Measurements from ENCODE around the gene USP20. TPM values are rescaled to one million over a fixed set of nuclear protein-coding genes. Genes with fewer than 3 reads are reported as not detected.

Gene USP20
- total and polyA plus RNA-seq, 11 donors, result 9.4 to 19.7 (median 12.9) TPM

DNA sequence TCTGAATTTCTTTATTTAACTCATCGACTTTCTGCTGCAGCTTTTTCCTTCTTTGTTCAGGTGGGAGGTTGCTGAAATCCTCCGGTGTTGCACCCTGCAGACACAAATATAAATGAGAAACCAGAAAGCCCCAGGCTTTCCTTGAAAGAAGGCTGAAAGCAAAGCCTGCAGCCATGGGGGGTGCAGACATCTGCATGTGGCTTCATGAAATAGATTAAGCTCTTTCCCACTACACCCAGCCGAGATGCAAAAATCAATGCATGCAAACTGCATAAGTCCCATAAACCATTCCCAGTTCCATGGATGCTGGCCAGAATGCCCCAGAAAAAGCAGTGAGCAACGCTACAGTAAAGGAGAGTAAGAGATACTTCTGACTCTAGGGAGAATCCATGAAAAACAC is 73.6 kb downstream of the USP20 start:
- H3K27me3 ChIP-seq, result no peaks in the 10 kb centered on the region
- ATAC-seq, result no peak
- H3K27ac ChIP-seq, result no peak overlapping the region
- TF ChIP-seq, protein P1, sequence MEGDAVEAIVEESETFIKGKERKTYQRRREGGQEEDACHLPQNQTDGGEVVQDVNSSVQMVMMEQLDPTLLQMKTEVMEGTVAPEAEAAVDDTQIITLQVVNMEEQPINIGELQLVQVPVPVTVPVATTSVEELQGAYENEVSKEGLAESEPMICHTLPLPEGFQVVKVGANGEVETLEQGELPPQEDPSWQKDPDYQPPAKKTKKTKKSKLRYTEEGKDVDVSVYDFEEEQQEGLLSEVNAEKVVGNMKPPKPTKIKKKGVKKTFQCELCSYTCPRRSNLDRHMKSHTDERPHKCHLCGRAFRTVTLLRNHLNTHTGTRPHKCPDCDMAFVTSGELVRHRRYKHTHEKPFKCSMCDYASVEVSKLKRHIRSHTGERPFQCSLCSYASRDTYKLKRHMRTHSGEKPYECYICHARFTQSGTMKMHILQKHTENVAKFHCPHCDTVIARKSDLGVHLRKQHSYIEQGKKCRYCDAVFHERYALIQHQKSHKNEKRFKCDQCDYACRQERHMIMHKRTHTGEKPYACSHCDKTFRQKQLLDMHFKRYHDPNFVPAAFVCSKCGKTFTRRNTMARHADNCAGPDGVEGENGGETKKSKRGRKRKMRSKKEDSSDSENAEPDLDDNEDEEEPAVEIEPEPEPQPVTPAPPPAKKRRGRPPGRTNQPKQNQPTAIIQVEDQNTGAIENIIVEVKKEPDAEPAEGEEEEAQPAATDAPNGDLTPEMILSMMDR (IDR thresholded peaks at IDR 0.05), result no peak
- TF ChIP-seq POLR2A (IDR thresholded peaks at IDR 0.05), result no peak
- H3K4me1 ChIP-seq, result peaks cover 0 to 14% (median 0%) of the 10 kb centered on the region in 12 donors
- H3K4me3 ChIP-seq, result no peak overlapping the region
- peaks cover 0 to 76% (median 55%) of the 10 kb centered on the region in 9 donors for H3K36me3 ChIP-seq
- H3K9me3 ChIP-seq, result no peaks in the 10 kb centered on the region
- no peak for DNase-seq
- 78 to 89% (median 85%) methylated on average over 4 of the region's 4 CpGs for WGBS, 4 donors
- intact Hi-C loops (cut with DNase I), result no loop called here

DNA sequence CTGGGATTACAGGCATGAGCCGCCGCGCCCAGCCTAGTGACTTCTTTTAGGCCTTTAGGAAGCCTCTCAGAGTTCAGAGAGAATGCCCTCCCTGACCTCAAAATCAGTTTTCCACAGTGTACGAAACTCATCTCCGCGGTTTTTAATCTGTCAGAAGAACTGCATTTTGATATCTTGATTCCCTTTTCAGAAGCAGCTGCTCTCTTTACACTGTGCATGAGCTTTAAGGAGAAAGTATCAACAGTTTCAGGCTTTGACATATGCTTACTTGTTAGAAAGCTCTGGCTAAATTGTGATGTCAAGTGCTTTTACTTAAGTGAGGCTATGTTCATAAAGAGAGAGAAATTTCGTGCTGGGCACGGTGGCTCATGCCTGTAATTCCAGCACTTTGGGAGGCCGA is 74.6 kb downstream of the USP20 start:
- DNase-seq (no peak), ATAC-seq (no peak)
- Histone ChIP-seq H3K27me3 (no peaks in the 10 kb centered on the region), H3K27ac (no peak overlapping the region), H3K36me3 (peaks cover 0 to 70% (median 49%) of the 10 kb centered on the region in 9 donors), H3K4me1 (peaks cover 0 to 14% (median 0%) of the 10 kb centered on the region in 12 donors), H3K4me3 (no peak overlapping the region), H3K9me3 (no peaks in the 10 kb centered on the region)
- TF ChIP-seq, protein P1 (IDR thresholded peaks at IDR 0.05), result no peak
- no peak for TF ChIP-seq POLR2A (IDR thresholded peaks at IDR 0.05)
- intact Hi-C loops (cut with DNase I), result loop anchor here in 1 of 10 donors (10.0 kb wide), 1 partner anchor 65 kb away; no protein-coding TSS in a partner anchor
- WGBS, 4 donors, result 92 to 96% (median 95%) methylated on average over 9 of the region's 9 CpGs

DNA sequence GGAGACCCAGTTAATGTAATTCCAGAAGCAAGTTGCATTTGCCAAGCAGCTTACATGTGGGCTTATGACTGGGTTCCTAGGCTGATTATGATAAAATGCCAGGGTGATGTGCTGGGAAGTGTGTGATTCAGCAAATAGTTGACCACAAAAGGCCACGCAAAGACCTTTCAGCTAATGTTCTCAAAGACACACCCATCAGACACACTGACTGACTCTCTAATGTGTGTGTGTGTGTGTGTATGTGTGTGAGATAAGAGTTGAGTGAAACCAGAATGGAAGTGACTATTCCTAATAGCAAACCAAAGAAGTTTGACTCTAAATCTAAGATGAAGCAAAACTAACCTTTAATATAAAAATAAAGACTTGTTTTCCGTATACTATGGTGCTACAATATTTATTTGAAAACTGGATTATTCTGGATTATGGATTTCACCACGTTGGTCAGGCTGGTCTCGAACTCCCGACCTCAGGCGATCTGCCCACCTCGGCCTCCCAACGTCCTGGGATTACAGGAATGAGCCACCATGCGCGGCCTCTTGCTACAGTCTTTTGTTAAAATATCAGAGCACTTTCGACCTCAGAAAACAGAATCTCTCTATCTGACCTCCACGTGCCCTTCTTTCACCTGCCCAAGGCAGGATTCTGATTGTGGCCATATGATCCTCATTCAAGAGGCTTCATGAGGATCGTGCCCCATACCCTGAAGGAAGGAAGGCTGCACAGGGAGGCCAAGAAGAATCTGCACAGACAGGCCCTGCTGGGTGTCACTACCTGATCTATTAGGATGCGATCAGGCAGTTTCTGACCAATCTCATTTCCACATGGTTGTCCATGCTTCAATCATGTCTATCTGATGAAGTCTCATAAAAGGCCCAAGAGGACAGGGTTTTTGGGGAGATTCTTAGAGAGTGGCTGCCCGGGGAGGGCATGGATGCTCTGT is 75.6 kb downstream of the USP20 start:
- H3K4me3 ChIP-seq, result no peak overlapping the region
- H3K27me3 ChIP-seq, result no peaks in the 10 kb centered on the region
- TF ChIP-seq, protein P1 (IDR thresholded peaks at IDR 0.05), result no peak
- TF ChIP-seq POLR2A (IDR thresholded peaks at IDR 0.05), result no peak
- peak in 2 of 4 donors; percentile 41 to 63 for ATAC-seq
- intact Hi-C loops (cut with DNase I), result loop anchor here in 1 of 10 donors (10.0 kb wide), 1 partner anchor 64 kb away; no protein-coding TSS in a partner anchor
- 86 to 90% (median 87%) methylated on average over 15 of the region's 15 CpGs for WGBS, 4 donors
- peaks cover 0 to 14% (median 0%) of the 10 kb centered on the region in 12 donors for H3K4me1 ChIP-seq
- no peak for DNase-seq
- H3K27ac ChIP-seq, result peak overlapping the region in 1 of 12 donors; percentile 40
- H3K9me3 ChIP-seq, result no peaks in the 10 kb centered on the region
- H3K36me3 ChIP-seq, result peaks cover 0 to 65% (median 41%) of the 10 kb centered on the region in 9 donors

DNA sequence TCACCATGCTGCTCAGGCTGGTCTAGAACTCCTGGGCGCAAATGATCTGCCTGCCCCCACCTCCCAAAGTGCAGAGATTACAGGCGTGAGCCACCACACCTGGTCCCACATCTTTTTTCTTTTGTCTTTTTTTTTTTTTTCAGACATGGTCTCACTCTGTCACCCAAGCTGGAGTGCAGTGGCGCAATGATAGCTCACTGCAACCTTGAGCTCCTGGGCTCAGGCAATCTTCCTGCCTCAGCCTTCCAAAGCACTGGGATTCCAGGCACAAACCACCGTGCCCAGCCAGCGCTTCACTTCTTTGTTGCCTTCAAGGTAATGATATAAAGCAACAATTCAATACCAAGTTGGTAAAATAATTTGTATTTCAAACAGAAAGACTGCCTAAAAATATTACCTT is 78.8 kb downstream of the USP20 start:
- H3K36me3 ChIP-seq, result peaks cover 0 to 52% (median 18%) of the 10 kb centered on the region in 9 donors
- TF ChIP-seq POLR2A (IDR thresholded peaks at IDR 0.05), result no peak
- TF ChIP-seq, protein P1 (IDR thresholded peaks at IDR 0.05), result no peak

More for the DNA sequence above, 78.8 kb downstream of the USP20 start:
- Histone ChIP-seq H3K27me3 (no peaks in the 10 kb centered on the region), H3K4me3 (no peak overlapping the region), H3K9me3 (no peaks in the 10 kb centered on the region), H3K4me1 (peaks cover 0 to 21% (median 0%) of the 10 kb centered on the region in 12 donors), H3K27ac (no peak overlapping the region)
- no peak for ATAC-seq
- 97 to 98% (median 98%) methylated on average over 5 of the region's 5 CpGs for WGBS, 4 donors
- intact Hi-C loops (cut with DNase I), result loop anchor here in 1 of 10 donors (10.0 kb wide), 1 partner anchor 61 kb away; no protein-coding TSS in a partner anchor
- no peak for DNase-seq

All from heart left ventricle (tissue), 16 donors.